Fibroblast of the conjunctiva (primary cell): ENCODE results near the gene CHTF18.
"Not testable (repeated sequence)": the region's sequence is repeated elsewhere in the genome, so short reads cannot be mapped to it uniquely, and the experiment has no call there.

Source experiments
- DNase-seq: peaks from one replicate; pipeline ENCODE4 v3.0.0-alpha.2; 2010; ENCODE audit warnings: low read depth

Gene CHTF18

DNA sequence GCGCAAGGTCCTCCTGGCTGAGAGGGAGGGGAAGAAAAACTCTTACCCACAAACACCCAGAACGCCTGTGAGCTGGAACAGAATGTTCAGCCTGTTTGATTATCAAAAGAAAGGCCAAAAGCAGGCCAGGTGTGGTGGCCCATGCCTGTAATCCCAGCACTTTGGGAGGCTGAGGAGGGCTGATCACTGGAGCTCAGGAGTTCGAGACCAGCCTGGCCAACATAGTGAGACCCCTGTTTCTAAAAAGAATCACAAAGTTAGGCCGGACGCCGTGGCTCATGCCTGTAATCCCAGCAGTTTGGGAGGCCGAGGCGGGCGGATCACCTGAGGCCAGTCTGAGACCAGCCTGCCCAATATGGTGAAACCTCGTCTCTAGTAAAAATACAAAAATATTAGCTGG is 12.1 kb upstream of the CHTF18 start:
- DNase-seq = not testable (repeated sequence)

- DNase-seq = no peak
Observed at GRCh38 chr16:776824-777223, 11.6 kb upstream of the CHTF18 start.

- no peak for DNase-seq
Observed at GRCh38 chr16:777826-778225, 10.6 kb upstream of the CHTF18 start.

DNA sequence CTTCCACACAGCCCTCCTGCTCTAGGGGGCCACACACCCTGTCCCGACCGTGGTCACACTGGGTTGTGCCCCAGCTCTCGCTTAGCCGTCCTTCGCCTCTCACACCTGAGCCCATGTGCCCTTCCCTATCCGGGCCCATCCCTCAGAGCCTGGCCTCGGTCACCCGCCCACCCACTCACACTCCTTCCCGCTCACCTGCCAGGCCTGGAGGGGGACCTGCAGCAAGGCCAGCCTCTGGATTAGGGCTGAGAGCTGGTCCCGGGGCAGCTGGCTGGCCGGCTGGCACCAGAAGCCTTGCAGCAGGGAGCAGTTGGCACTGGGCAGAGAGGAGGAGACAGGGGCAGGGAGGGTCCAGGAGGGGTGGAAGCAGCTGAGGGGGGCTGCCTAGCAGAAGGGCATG is 10.0 kb upstream of the CHTF18 start:
- no peak for DNase-seq

GRCh38 chr16:778909-779527 is 9.4 kb upstream of the CHTF18 start:
- no peak for DNase-seq

GRCh38 chr16:779561-779960 is 8.9 kb upstream of the CHTF18 start:
- no peak for DNase-seq

GRCh38 chr16:780296-780695 is 8.1 kb upstream of the CHTF18 start:
- no peak for DNase-seq

DNA sequence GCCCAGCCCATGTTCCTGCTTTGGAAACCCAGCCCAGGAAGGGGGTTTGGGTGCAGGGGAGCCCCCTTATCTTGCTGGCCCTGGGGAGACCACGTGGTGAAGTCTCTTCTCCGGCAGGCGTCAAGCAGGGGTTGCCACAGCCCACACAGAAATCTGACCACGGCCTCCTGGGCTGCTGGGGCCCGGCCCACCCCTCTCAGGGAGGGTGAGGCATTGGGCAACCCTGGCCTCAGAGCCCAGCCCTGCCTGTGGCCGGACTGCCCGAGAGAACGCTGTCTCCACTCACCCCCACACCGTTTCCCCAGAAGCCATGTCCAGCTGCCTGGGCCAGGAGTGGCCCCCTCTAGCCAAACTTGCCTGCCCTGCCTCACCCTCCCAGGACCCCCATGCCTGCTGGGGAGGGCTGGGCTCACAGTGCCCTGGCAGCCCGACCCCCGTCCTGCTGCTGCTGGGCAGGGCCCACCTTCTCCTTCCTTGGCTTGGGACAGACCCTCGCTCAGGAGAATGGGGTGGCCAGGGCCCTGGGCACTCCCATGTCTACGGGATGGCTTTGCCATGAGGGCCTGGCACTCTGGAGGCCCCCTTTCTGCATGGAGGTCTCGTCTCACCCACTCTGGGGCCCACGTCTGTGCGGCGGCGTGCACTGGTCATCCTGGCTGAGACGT is 6.9 kb upstream of the CHTF18 start:
- DNase-seq = no peak

DNA sequence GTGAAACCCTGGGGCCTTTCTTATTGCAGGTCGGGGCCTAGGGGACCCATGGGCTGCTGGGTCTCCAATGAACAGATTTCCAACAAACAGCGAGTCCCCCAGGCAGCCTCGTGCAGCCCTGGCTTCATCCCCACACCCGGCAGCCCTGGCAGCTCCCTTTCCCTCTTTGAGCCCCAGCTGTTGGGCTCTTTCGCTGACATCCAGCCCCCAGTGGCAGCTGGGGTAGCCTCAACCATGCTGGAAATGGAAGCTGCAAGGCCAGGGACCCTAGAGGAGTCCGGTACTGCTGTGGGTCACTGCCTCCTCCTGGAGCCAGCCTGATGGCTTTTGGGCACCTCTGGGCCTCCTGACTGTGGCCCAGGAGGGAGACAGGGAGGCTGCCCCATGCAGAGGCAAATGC is 6.2 kb upstream of the CHTF18 start:
- DNase-seq = no peak

- no peak for DNase-seq
Observed at GRCh38 chr16:782766-783403, 5.5 kb upstream of the CHTF18 start.

DNA sequence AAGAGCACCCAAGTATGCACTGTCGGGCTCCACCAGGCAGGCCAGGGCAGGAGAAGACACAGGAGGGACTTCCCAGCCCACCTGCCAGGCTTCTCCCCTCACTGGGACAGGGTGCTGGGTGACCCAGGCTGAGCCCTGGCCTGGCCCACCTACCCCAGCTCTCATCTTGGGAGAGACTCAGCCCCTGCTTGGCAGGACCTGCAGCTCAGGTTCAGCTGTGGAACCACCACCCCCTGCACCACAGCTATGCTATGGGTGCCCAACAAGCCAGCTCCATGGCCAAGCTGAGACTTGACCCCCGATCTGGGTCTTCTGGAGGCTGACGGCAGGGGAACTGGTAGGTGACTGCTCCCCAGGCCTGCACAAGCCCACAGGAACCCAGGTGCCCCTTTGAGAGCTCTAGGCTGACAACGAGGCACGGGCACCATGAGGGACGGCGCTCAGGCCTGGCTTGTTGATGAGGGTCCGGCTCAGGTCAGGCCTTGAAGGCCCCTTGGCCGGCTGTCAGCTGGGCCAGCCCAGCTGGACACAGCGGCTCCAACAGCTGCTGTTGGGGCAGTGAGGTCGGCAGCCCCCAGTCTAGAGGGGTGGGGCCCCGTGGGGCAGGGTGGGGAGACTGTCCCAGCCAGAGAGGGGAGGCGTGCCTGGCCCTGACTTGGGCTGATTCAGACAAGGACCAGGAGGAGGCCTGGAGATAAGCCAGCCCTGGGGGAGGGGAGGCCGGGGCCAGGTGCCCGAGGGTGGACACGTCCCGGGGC is 4.8 kb upstream of the CHTF18 start:
- DNase-seq = no peak

DNA sequence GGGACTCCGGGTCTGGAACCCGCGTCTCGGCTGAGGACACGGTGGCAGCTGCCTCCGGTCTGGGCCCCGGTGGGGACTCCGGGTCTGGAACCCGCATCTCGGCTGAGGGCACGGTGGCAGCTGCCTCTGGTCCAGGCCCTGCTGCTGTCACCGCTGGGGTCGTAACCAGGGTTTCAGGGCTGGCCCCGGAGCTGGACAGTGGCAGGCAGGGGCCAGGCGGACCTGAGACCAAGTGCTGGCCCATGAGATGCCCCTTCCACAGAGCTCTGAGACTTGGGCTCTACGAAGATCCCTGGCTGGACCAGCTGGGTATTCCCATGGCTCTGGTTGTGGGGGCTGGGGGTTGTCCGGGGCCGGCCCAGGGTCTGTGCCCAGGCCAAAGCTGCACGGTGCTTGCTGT is 4.0 kb upstream of the CHTF18 start:
- DNase-seq = no peak

DNA sequence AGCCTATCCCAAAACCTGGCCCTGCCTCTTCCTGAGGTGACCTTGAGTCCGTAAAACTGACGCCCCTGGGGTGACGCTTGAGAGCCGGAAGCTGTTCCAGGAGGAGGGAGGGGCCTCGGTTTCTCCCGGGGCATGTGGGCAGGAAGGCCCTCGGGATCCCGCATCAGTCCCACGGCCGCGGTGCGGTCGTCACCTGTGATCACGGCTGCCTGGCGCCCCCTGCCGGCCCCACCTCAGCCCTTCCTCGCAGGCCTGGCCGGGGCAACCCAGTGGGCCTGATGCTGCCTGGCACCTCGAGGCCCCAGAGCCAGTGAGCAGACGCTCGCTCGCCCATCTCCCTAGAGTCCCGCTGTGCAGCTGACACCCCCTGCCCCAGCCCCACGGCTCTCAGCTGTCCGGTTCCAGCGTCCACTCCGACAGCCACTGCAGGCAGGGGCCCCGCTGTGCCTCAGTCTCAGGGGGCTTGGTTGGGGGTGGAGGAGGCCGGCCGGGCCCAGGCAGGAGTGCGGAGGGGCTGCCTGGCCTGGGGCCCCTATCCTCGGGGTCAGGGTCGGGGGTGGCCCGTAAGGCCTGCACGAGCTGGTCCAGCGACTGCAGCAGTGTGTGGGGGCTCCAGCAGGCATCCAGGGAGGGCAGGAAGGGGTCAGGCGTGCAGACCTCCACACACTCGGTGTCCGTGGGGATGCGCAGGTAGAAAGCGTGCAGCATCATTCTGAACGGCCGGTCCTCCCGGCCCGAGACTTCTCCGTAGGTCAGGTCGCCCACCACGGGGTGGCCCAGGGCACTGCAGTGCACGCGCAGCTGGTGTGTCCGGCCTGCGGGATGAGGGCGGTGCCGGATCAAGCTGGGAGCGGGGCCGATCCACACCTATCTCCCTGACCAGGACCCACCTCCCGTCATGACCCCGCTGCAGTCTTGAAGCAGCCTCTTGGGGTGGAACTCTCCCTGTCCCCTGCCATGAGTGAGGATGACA is 2.6 kb upstream of the CHTF18 start:
- DNase-seq = peak; percentile 22

GRCh38 chr16:787321-787966 is 976 bp upstream of the CHTF18 start:
- no peak for DNase-seq

DNA sequence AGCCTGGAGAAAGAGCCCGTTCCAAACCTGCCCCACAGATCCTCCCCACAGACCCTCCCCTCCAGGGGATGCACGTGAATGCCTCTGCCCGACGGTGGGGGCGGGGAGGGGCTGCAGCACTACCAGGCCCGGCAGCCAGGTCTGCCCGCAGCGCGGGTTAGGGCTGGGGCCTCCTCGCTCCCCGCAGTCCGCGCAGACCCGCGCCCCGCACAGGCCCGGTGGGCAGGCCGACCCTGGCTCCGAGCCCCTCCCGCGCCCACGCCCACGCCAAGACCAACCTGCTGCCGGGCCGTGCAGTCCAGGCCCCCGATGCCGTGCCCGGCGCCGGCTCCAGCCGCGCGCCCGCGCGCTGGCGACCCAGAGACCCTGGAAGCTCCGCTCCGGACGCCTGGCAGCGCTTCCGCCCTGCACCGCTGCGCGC is 432 bp upstream of the CHTF18 start, which contains the start of gene RPUSD1:
TSS of gene RPUSD1 (minus strand) at position 404 of the 421 bp plus-strand sequence. CDS start 644 bp downstream, outside the sequence.
- no peak for DNase-seq

DNA sequence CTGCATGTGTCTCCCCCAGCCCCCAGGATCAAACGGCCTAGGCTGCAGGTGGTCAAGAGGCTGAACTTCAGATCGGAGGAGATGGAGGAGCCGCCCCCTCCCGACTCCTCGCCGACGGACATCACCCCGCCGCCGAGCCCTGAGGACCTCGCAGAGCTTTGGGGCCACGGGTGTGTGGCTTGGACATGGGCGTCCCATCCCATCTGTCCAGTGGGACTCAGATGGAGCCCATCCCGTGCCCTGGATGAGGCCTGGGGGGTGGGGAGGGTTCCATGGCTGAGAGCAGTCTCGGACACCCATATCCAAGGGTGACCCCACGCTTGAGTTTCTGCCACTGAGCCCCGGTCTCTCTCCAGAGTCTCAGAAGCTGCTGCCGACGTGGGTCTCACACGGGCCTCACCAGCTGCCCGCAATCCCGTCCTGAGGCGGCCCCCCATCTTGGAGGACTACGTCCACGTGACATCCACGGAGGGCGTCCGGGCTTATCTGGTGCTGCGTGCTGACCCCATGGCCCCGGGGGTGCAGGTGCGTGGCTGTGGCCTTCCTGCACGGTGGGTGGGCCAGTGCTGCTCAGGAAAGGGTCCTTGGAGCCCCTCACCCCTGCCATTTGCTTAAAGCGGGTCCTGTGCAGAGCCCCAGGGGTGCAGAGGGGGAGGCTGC is 901 bp downstream of the CHTF18 start:
- DNase-seq = no peak

GRCh38 chr16:790086-790485 is 1.7 kb downstream of the CHTF18 start:
- no peak for DNase-seq

GRCh38 chr16:791131-791530 is 2.7 kb downstream of the CHTF18 start:
- DNase-seq = no peak

DNA sequence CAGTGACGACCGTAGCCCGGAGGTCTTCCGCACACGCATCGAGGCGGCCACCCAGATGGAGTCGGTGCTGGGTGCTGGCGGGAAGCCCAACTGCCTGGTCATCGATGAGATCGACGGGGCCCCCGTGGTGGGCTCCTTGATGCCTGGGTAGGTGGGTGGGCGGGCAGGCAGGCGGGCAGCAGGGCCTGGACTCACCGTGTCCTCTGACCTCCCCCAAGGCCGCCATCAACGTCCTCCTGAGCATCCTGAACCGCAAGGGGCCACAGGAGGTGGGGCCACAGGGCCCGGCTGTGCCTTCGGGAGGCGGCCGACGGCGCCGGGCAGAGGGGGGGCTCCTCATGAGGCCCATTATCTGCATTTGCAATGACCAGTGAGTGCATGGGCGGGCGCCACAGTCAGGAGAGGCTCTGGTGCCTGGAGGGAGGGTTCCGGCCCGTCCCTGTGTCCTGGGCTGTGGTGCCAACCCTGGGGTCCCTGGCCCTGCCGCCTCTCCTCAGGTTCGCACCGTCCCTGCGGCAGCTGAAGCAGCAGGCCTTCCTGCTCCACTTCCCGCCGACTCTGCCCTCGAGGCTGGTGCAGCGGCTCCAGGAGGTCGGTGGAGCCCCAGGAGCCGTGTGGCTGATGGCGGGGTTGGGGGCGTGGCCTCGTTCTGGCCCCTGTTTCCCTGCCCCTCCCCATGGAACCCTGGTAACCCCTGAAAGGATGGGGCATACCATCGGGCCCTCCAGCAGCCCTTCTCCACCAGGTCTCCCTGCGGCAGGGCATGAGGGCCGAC is 4.0 kb downstream of the CHTF18 start:
- DNase-seq = no peak

DNA sequence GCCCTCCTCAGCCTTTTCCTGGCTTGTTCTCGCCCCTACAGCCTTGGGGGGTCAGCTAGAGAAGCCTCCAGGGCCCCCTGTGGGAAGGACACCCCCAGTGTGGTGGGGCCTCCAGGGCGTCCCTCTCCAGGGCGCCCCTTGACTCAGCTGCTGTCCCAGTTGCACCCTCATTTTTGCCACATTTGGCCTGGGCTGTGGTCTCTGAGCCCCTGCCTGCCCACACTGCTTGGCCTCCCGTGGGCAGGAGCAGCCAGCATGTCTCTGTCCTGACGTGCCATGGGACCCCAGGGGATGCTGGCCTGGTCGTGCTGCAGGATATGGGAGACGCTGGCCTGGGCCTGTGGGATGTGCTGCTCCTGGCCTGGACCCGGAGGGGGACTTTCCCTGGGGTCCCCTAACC is 5.0 kb downstream of the CHTF18 start:
- DNase-seq = no peak
